ENCODE data around the gene RPN1.
"Not testable (repeated sequence)": the region's sequence is repeated elsewhere in the genome, so short reads cannot be mapped to it uniquely, and the experiment has no call there.

Gene RPN1

GRCh38 chr3:128679338-128679737 lies 28.7 kb upstream of the RPN1 start:
- H3K9me3 ChIP-seq (ENCODE audit: insufficient read depth, low read depth, low read length), result no peaks in the 10 kb centered on the region
- H3K9ac ChIP-seq (ENCODE audit: low read depth, low read length), result no peak overlapping the region
- H3K4me1 ChIP-seq (ENCODE audit: insufficient read depth, low read length), result peaks cover 11% of the 10 kb centered on the region; the same call in 1 of the 2 replicates
- H3K27ac ChIP-seq (ENCODE audit: low read length), result no peak overlapping the region
- no peak overlapping the region for H3K4me3 ChIP-seq (ENCODE audit: low read length)
- peaks cover 26% of the 10 kb centered on the region for H3K27me3 ChIP-seq (ENCODE audit: insufficient read depth, low read length)
- no peaks in the 10 kb centered on the region for H3K36me3 ChIP-seq (ENCODE audit: insufficient read depth, low read depth, low read length)

GRCh38 chr3:128675802-128676201 lies 25.2 kb upstream of the RPN1 start:
- not testable (repeated sequence) for H3K4me1 ChIP-seq (ENCODE audit: insufficient read depth, low read length); H3K9ac ChIP-seq (ENCODE audit: low read depth, low read length); H3K27ac ChIP-seq (ENCODE audit: low read length); H3K36me3 ChIP-seq (ENCODE audit: insufficient read depth, low read depth, low read length); H3K9me3 ChIP-seq (ENCODE audit: insufficient read depth, low read depth, low read length)
- peak overlapping the region; percentile 50 for H3K4me3 ChIP-seq (ENCODE audit: low read length)
- H3K27me3 ChIP-seq (ENCODE audit: insufficient read depth, low read length), result peaks cover 29% of the 10 kb centered on the region

DNA sequence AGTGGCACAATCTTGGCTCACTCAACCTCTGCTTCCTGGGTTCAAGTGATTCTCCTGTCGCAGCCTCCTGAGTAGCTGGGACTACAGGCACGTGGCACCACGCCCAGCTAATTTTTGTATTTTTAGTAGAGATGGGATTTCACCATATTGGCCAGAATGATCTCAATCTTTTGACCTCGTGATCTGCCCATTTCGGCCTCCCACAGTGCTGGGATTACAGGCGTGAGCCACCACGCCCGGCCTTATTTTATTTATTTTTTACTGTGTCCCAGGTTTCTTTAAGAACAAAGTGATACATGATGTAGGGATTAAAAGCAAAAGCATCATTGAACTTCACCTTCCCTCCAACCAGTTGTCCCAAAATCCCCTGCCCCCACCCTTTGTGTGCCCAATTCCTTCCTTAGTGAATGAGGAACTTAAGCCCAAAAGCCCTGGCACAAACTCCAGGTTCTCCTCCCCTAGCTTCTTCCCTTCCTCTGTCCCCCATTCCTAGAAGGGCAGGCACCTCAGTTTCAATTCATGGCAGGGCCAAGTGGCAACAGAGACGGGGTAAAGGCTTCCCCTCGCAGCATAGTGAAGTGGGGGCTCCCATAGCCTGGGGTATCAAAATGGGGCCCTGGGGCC lies 23.7 kb upstream of the RPN1 start:
- no peak overlapping the region for H3K4me3 ChIP-seq (ENCODE audit: low read length)
- H3K4me1 ChIP-seq (ENCODE audit: insufficient read depth, low read length), result peaks cover 3% of the 10 kb centered on the region; the same call in 1 of the 2 replicates
- no peak overlapping the region for H3K9ac ChIP-seq (ENCODE audit: low read depth, low read length)
- peaks cover 29% of the 10 kb centered on the region for H3K27me3 ChIP-seq (ENCODE audit: insufficient read depth, low read length)
- no peak overlapping the region for H3K27ac ChIP-seq (ENCODE audit: low read length)
- no peaks in the 10 kb centered on the region for H3K9me3 ChIP-seq (ENCODE audit: insufficient read depth, low read depth, low read length)
- no peaks in the 10 kb centered on the region for H3K36me3 ChIP-seq (ENCODE audit: insufficient read depth, low read depth, low read length)

GRCh38 chr3:128667641-128668040 lies 17.0 kb upstream of the RPN1 start:
- Histone ChIP-seq H3K27me3 (ENCODE audit: insufficient read depth, low read length) (no peaks in the 10 kb centered on the region), H3K4me3 (ENCODE audit: low read length) (no peak overlapping the region), H3K36me3 (ENCODE audit: insufficient read depth, low read depth, low read length) (no peaks in the 10 kb centered on the region), H3K9ac (ENCODE audit: low read depth, low read length) (no peak overlapping the region), H3K27ac (ENCODE audit: low read length) (no peak overlapping the region), H3K4me1 (ENCODE audit: insufficient read depth, low read length) (no peaks in the 10 kb centered on the region), H3K9me3 (ENCODE audit: insufficient read depth, low read depth, low read length) (no peaks in the 10 kb centered on the region)

DNA sequence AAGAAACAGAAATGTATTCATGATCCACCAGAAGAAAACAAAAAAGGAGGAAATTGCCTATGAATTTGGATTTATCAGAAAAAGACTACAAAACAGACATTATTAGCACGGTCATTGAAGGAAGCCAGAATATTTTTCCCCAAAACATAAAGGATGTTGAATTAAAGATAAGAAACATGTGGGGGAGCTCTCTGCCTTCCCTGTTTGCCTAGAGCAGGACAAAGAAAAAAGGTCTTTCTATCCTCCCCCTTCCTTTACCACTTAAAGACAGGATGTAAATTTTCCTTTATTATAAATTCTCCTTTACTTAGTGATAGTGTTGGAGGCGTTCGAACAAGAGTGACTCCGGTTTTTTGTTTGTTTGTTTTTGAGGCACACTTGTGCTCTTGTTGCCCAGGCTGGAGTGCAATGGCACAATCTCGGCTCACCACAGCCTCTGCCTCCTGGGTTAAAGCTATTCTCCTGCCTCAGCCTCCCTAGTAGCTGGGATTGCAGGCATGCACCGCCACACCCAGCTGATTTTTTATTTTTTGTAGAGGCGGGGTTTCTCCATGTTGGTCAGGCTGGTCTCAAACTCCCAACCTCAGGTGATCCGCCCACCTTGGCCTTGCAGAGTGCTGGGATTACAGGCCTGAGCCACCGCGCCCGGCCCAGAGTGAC lies 14.9 kb upstream of the RPN1 start:
- H3K27ac ChIP-seq (ENCODE audit: low read length), result no peak overlapping the region
- no peaks in the 10 kb centered on the region for H3K4me1 ChIP-seq (ENCODE audit: insufficient read depth, low read length)
- no peaks in the 10 kb centered on the region for H3K36me3 ChIP-seq (ENCODE audit: insufficient read depth, low read depth, low read length)
- H3K9me3 ChIP-seq (ENCODE audit: insufficient read depth, low read depth, low read length), result peaks cover 7% of the 10 kb centered on the region
- H3K9ac ChIP-seq (ENCODE audit: low read depth, low read length), result no peak overlapping the region
- H3K27me3 ChIP-seq (ENCODE audit: insufficient read depth, low read length), result no peaks in the 10 kb centered on the region
- H3K4me3 ChIP-seq (ENCODE audit: low read length), result no peak overlapping the region

GRCh38 chr3:128663151-128663550 lies 12.5 kb upstream of the RPN1 start:
- Histone ChIP-seq H3K36me3 (ENCODE audit: insufficient read depth, low read depth, low read length) (no peaks in the 10 kb centered on the region), H3K4me3 (ENCODE audit: low read length) (no peak overlapping the region), H3K4me1 (ENCODE audit: insufficient read depth, low read length) (no peaks in the 10 kb centered on the region), H3K27me3 (ENCODE audit: insufficient read depth, low read length) (no peaks in the 10 kb centered on the region), H3K9ac (ENCODE audit: low read depth, low read length) (no peak overlapping the region), H3K9me3 (ENCODE audit: insufficient read depth, low read depth, low read length) (peaks cover 7% of the 10 kb centered on the region), H3K27ac (ENCODE audit: low read length) (no peak overlapping the region)

DNA sequence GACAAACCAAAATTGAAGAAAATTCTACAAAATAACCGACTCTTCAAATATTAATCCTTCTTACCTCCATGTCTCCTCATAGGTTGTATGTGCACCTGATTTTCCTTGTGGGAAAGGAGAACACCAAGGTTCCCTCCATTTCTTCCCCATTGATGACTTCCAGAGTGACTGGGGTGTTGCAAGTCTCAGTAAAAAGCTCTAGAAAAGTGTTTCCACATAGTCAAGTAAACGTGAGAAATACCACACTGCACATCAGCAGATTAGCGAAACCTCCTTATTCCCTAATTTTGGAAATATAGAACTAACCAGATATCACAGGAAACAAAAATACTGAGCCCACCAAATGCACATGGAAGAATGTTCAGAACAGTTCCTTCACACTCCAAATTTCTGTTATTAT lies 4.9 kb upstream of the RPN1 start:
- H3K4me3 ChIP-seq (ENCODE audit: low read length), result no peak overlapping the region
- H3K4me1 ChIP-seq (ENCODE audit: insufficient read depth, low read length), result no peaks in the 10 kb centered on the region
- H3K36me3 ChIP-seq (ENCODE audit: insufficient read depth, low read depth, low read length), result no peaks in the 10 kb centered on the region
- no peaks in the 10 kb centered on the region for H3K9me3 ChIP-seq (ENCODE audit: insufficient read depth, low read depth, low read length)
- no peak overlapping the region for H3K27ac ChIP-seq (ENCODE audit: low read length)
- H3K27me3 ChIP-seq (ENCODE audit: insufficient read depth, low read length), result no peaks in the 10 kb centered on the region
- H3K9ac ChIP-seq (ENCODE audit: low read depth, low read length), result no peak overlapping the region

- H3K4me3 ChIP-seq (ENCODE audit: low read length); H3K9ac ChIP-seq (ENCODE audit: low read depth, low read length): not testable (repeated sequence)
Measured at GRCh38 chr3:128653993-128654805, 3.6 kb upstream of the RPN1 start.

DNA sequence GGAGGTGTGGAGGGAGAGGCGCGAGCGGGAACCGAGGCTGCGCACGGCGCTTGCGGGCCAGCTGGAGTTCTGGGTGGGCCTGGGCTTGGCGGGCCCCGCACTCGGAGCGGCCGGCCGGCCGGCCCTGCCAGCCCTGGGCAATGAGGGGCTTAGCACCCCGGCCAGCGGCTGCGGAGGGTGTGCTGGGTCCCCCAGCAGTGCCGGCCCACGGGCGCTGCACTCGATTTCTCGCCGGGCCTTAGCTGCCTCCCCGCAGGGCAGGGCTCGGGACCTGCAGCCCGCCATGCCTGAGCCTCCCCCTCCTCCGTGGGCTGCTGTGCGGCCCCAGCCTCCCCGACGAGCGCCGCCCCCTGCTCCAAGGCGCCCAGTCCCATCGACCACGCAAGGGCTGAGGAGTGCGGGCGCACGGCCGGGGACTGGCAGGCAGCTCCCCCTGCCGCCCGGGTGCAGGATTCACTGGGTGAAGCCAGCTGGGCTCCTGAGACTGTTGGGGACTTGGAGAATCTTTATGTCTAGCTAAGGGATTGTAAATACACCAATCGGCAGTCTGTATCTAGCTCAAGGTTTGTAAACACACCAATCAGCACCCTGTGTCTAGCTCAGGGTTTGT lies 2.9 kb upstream of the RPN1 start:
- H3K4me1 ChIP-seq (ENCODE audit: insufficient read depth, low read length); H3K4me3 ChIP-seq (ENCODE audit: low read length); H3K9me3 ChIP-seq (ENCODE audit: insufficient read depth, low read depth, low read length); H3K27ac ChIP-seq (ENCODE audit: low read length); H3K27me3 ChIP-seq (ENCODE audit: insufficient read depth, low read length); H3K36me3 ChIP-seq (ENCODE audit: insufficient read depth, low read depth, low read length); H3K9ac ChIP-seq (ENCODE audit: low read depth, low read length): not testable (repeated sequence)

More at GRCh38 chr3:128653993-128654805, 3.6 kb upstream of the RPN1 start:
- H3K36me3 ChIP-seq (ENCODE audit: insufficient read depth, low read depth, low read length); H3K4me1 ChIP-seq (ENCODE audit: insufficient read depth, low read length); H3K27me3 ChIP-seq (ENCODE audit: insufficient read depth, low read length); H3K9me3 ChIP-seq (ENCODE audit: insufficient read depth, low read depth, low read length); H3K27ac ChIP-seq (ENCODE audit: low read length): not testable (repeated sequence)

DNA sequence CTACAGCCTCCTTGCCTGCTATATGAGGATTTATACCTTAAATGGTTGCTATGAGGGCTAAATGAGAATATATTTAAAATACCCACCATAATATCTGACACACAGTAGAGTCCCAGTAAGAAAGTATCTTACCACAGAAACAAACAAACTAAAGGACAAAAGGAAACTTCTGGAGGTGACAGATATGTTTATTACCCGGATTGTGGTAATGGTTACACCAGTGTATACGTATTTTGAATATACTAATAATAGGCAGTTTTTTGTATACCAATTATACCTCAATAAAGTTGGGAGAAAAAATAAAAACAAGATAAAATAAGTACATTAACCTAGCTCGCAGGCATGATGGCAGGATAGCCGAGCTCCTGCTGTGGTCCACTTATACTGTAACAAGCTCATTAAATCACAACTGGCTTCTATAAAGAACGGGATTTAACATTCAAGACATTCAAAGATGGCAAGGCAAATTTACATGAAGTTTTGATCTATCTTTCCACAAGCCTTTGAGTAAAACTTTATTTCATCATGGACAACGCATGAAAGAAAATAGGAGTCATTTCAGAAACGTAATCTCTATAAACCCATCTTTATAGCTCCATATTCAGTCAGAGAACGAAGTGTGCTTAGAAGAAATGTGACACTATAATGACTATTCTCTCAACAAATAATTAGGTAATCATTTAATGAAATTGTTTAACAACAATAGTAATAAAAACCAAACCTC lies 1.5 kb downstream of the RPN1 start:
- Histone ChIP-seq H3K27me3 (ENCODE audit: insufficient read depth, low read length) (no peaks in the 10 kb centered on the region), H3K4me1 (ENCODE audit: insufficient read depth, low read length) (peaks cover 7% of the 10 kb centered on the region; the same call in 1 of the 2 replicates), H3K4me3 (ENCODE audit: low read length) (peak overlapping the region; percentile 86), H3K9ac (ENCODE audit: low read depth, low read length) (peak overlapping the region; percentile 84), H3K27ac (ENCODE audit: low read length) (no peak overlapping the region), H3K36me3 (ENCODE audit: insufficient read depth, low read depth, low read length) (peaks cover 10% of the 10 kb centered on the region), H3K9me3 (ENCODE audit: insufficient read depth, low read depth, low read length) (no peaks in the 10 kb centered on the region)

GRCh38 chr3:128648402-128648801 lies 2.2 kb downstream of the RPN1 start:
- Histone ChIP-seq H3K27me3 (ENCODE audit: insufficient read depth, low read length) (no peaks in the 10 kb centered on the region), H3K4me3 (ENCODE audit: low read length) (peak overlapping the region; percentile 86; the same call in 1 of the 2 replicates), H3K36me3 (ENCODE audit: insufficient read depth, low read depth, low read length) (peaks cover 16% of the 10 kb centered on the region), H3K27ac (ENCODE audit: low read length) (no peak overlapping the region), H3K4me1 (ENCODE audit: insufficient read depth, low read length) (peaks cover 7% of the 10 kb centered on the region; the same call in 1 of the 2 replicates), H3K9me3 (ENCODE audit: insufficient read depth, low read depth, low read length) (no peaks in the 10 kb centered on the region), H3K9ac (ENCODE audit: low read depth, low read length) (no peak overlapping the region)
